ENCODE measurements around the gene VDAC1.

GRCh38 chr5:133945568-133945967 lies 59.2 kb downstream of the VDAC1 start:
- no peak for TF ChIP-seq CTCF (IDR thresholded peaks at IDR 0.05)
- TF ChIP-seq EZH2 (IDR thresholded peaks at IDR 0.05; ENCODE audit: borderline replicate concordance, insufficient read depth, low read depth, low read length, poor library complexity, severe bottlenecking): no peak
